ENCODE measurements around the gene IGFL1.
"Not testable (repeated sequence)": the region's sequence is repeated elsewhere in the genome, so short reads cannot be mapped to it uniquely, and the experiment has no call there.

The IGFL1 gene

GRCh38 chr19:46192992-46193650 lies 36.4 kb upstream of the IGFL1 start:
- H3K36me3 ChIP-seq (ENCODE audit: control insufficient read depth, insufficient read depth, low read length), result no peaks in the 10 kb centered on the region
- no peak overlapping the region for H3K4me3 ChIP-seq (ENCODE audit: low read depth, low read length)

GRCh38 chr19:46193678-46194077 lies 35.9 kb upstream of the IGFL1 start:
- Histone ChIP-seq H3K9ac (ENCODE audit: low read depth, low read length) (no peak overlapping the region), H3K9me3 (ENCODE audit: control insufficient read depth, insufficient read depth, low read length) (no peaks in the 10 kb centered on the region), H3K4me1 (ENCODE audit: control insufficient read depth, insufficient read depth, low read length) (no peaks in the 10 kb centered on the region), H3K36me3 (ENCODE audit: control insufficient read depth, insufficient read depth, low read length) (no peaks in the 10 kb centered on the region), H3K27me3 (ENCODE audit: control insufficient read depth, insufficient read depth, low read length) (no peaks in the 10 kb centered on the region), H3K4me3 (ENCODE audit: low read depth, low read length) (no peak overlapping the region)

More at GRCh38 chr19:46192992-46193650, 36.4 kb upstream of the IGFL1 start:
- Histone ChIP-seq H3K9ac (ENCODE audit: low read depth, low read length) (no peak overlapping the region), H3K4me1 (ENCODE audit: control insufficient read depth, insufficient read depth, low read length) (no peaks in the 10 kb centered on the region), H3K9me3 (ENCODE audit: control insufficient read depth, insufficient read depth, low read length) (no peaks in the 10 kb centered on the region), H3K27me3 (ENCODE audit: control insufficient read depth, insufficient read depth, low read length) (no peaks in the 10 kb centered on the region)

GRCh38 chr19:46195104-46195503 lies 34.4 kb upstream of the IGFL1 start:
- H3K4me3 ChIP-seq (ENCODE audit: low read depth, low read length), result no peak overlapping the region
- H3K27me3 ChIP-seq (ENCODE audit: control insufficient read depth, insufficient read depth, low read length), result no peaks in the 10 kb centered on the region
- H3K4me1 ChIP-seq (ENCODE audit: control insufficient read depth, insufficient read depth, low read length), result no peaks in the 10 kb centered on the region
- no peak overlapping the region for H3K9ac ChIP-seq (ENCODE audit: low read depth, low read length)
- H3K9me3 ChIP-seq (ENCODE audit: control insufficient read depth, insufficient read depth, low read length), result no peaks in the 10 kb centered on the region
- no peaks in the 10 kb centered on the region for H3K36me3 ChIP-seq (ENCODE audit: control insufficient read depth, insufficient read depth, low read length)

GRCh38 chr19:46195919-46196318 lies 33.6 kb upstream of the IGFL1 start:
- H3K36me3 ChIP-seq (ENCODE audit: control insufficient read depth, insufficient read depth, low read length); H3K9me3 ChIP-seq (ENCODE audit: control insufficient read depth, insufficient read depth, low read length); H3K9ac ChIP-seq (ENCODE audit: low read depth, low read length); H3K4me3 ChIP-seq (ENCODE audit: low read depth, low read length); H3K4me1 ChIP-seq (ENCODE audit: control insufficient read depth, insufficient read depth, low read length); H3K27me3 ChIP-seq (ENCODE audit: control insufficient read depth, insufficient read depth, low read length): not testable (repeated sequence)

- H3K9ac ChIP-seq (ENCODE audit: low read depth, low read length), result no peak overlapping the region
- H3K4me3 ChIP-seq (ENCODE audit: low read depth, low read length), result no peak overlapping the region
- no peaks in the 10 kb centered on the region for H3K36me3 ChIP-seq (ENCODE audit: control insufficient read depth, insufficient read depth, low read length)
- no peaks in the 10 kb centered on the region for H3K9me3 ChIP-seq (ENCODE audit: control insufficient read depth, insufficient read depth, low read length)
- no peaks in the 10 kb centered on the region for H3K4me1 ChIP-seq (ENCODE audit: control insufficient read depth, insufficient read depth, low read length)
- no peaks in the 10 kb centered on the region for H3K27me3 ChIP-seq (ENCODE audit: control insufficient read depth, insufficient read depth, low read length)
These were observed 33.0 kb upstream of the IGFL1 start for GRCh38 chr19:46196410-46197124.

- no peaks in the 10 kb centered on the region for H3K36me3 ChIP-seq (ENCODE audit: control insufficient read depth, insufficient read depth, low read length)
- H3K9me3 ChIP-seq (ENCODE audit: control insufficient read depth, insufficient read depth, low read length), result no peaks in the 10 kb centered on the region
- H3K27me3 ChIP-seq (ENCODE audit: control insufficient read depth, insufficient read depth, low read length), result no peaks in the 10 kb centered on the region
- H3K9ac ChIP-seq (ENCODE audit: low read depth, low read length), result no peak overlapping the region
- no peak overlapping the region for H3K4me3 ChIP-seq (ENCODE audit: low read depth, low read length)
- H3K4me1 ChIP-seq (ENCODE audit: control insufficient read depth, insufficient read depth, low read length), result no peaks in the 10 kb centered on the region
These were observed 32.0 kb upstream of the IGFL1 start for GRCh38 chr19:46197314-46198070.

GRCh38 chr19:46198756-46199155 lies 30.8 kb upstream of the IGFL1 start:
- Histone ChIP-seq H3K27me3 (ENCODE audit: control insufficient read depth, insufficient read depth, low read length) (no peaks in the 10 kb centered on the region), H3K9ac (ENCODE audit: low read depth, low read length) (no peak overlapping the region), H3K4me3 (ENCODE audit: low read depth, low read length) (no peak overlapping the region), H3K4me1 (ENCODE audit: control insufficient read depth, insufficient read depth, low read length) (no peaks in the 10 kb centered on the region), H3K36me3 (ENCODE audit: control insufficient read depth, insufficient read depth, low read length) (no peaks in the 10 kb centered on the region), H3K9me3 (ENCODE audit: control insufficient read depth, insufficient read depth, low read length) (no peaks in the 10 kb centered on the region)

GRCh38 chr19:46201454-46202310 lies 27.9 kb upstream of the IGFL1 start:
- Histone ChIP-seq H3K9ac (ENCODE audit: low read depth, low read length) (no peak overlapping the region), H3K4me3 (ENCODE audit: low read depth, low read length) (no peak overlapping the region), H3K4me1 (ENCODE audit: control insufficient read depth, insufficient read depth, low read length) (no peaks in the 10 kb centered on the region), H3K36me3 (ENCODE audit: control insufficient read depth, insufficient read depth, low read length) (no peaks in the 10 kb centered on the region), H3K27me3 (ENCODE audit: control insufficient read depth, insufficient read depth, low read length) (no peaks in the 10 kb centered on the region), H3K9me3 (ENCODE audit: control insufficient read depth, insufficient read depth, low read length) (no peaks in the 10 kb centered on the region)

- H3K9me3 ChIP-seq (ENCODE audit: control insufficient read depth, insufficient read depth, low read length), result no peaks in the 10 kb centered on the region
- H3K9ac ChIP-seq (ENCODE audit: low read depth, low read length), result no peak overlapping the region
- H3K36me3 ChIP-seq (ENCODE audit: control insufficient read depth, insufficient read depth, low read length), result no peaks in the 10 kb centered on the region
- no peak overlapping the region for H3K4me3 ChIP-seq (ENCODE audit: low read depth, low read length)
- H3K4me1 ChIP-seq (ENCODE audit: control insufficient read depth, insufficient read depth, low read length), result no peaks in the 10 kb centered on the region
- no peaks in the 10 kb centered on the region for H3K27me3 ChIP-seq (ENCODE audit: control insufficient read depth, insufficient read depth, low read length)
These were observed 27.1 kb upstream of the IGFL1 start for GRCh38 chr19:46202426-46202825.

- Histone ChIP-seq H3K4me3 (ENCODE audit: low read depth, low read length) (no peak overlapping the region), H3K4me1 (ENCODE audit: control insufficient read depth, insufficient read depth, low read length) (no peaks in the 10 kb centered on the region), H3K9ac (ENCODE audit: low read depth, low read length) (no peak overlapping the region), H3K27me3 (ENCODE audit: control insufficient read depth, insufficient read depth, low read length) (no peaks in the 10 kb centered on the region), H3K36me3 (ENCODE audit: control insufficient read depth, insufficient read depth, low read length) (no peaks in the 10 kb centered on the region), H3K9me3 (ENCODE audit: control insufficient read depth, insufficient read depth, low read length) (no peaks in the 10 kb centered on the region)
These were observed 26.4 kb upstream of the IGFL1 start for GRCh38 chr19:46202872-46203860.

All from iPS-15b (cell line).